HG03039 (cell line): ENCODE data around the gene CCDC27.

Experiments used
- ATAC-seq: cut with Tn5 transposase; IDR thresholded peaks from one replicate; pipeline ENCODE4 v1.9.1; 2021; ENCODE audit warnings: mild to moderate bottlenecking, moderate library complexity; ENCODE audit not compliant: unreplicated experiment

CCDC27 gene

GRCh38 chr1:3774276-3774945, 22.2 kb downstream of the CCDC27 start:
- ATAC-seq: no peak

GRCh38 chr1:3774946-3775489, 22.8 kb downstream of the CCDC27 start:
- no peak for ATAC-seq

GRCh38 chr1:3775490-3776230, 23.4 kb downstream of the CCDC27 start:
- ATAC-seq: no peak

GRCh38 chr1:3776231-3776961, 24.1 kb downstream of the CCDC27 start:
- no peak for ATAC-seq

GRCh38 chr1:3777078-3777547, 24.9 kb downstream of the CCDC27 start:
- ATAC-seq: no peak

- ATAC-seq: no peak
Observed at GRCh38 chr1:3777647-3778589, 25.7 kb downstream of the CCDC27 start.

- no peak for ATAC-seq
Observed at GRCh38 chr1:3778590-3779264, 26.5 kb downstream of the CCDC27 start.

- no peak for ATAC-seq
Observed at GRCh38 chr1:3779265-3779911, 27.1 kb downstream of the CCDC27 start.

- no peak for ATAC-seq
Observed at GRCh38 chr1:3779912-3780416, 27.7 kb downstream of the CCDC27 start.

- no peak for ATAC-seq
Observed at GRCh38 chr1:3780901-3781300, 28.7 kb downstream of the CCDC27 start.

GRCh38 chr1:3783651-3784474, 31.6 kb downstream of the CCDC27 start:
- ATAC-seq: no peak

- no peak for ATAC-seq
Observed at GRCh38 chr1:3785045-3785444, 32.8 kb downstream of the CCDC27 start.

GRCh38 chr1:3785456-3786157, 33.4 kb downstream of the CCDC27 start:
- ATAC-seq: no peak

- no peak for ATAC-seq
Observed at GRCh38 chr1:3786468-3787348, 34.5 kb downstream of the CCDC27 start.

GRCh38 chr1:3787349-3787715, 35.1 kb downstream of the CCDC27 start:
- no peak for ATAC-seq

- no peak for ATAC-seq
Observed at GRCh38 chr1:3787745-3788605, 35.7 kb downstream of the CCDC27 start.
